HepG2 (cell line): ENCODE measurements around the gene ZNF513. TPM values are rescaled to one million over a fixed set of nuclear protein-coding genes. Genes with fewer than 3 reads are reported as not detected.

ENCODE experiments used
- CC2D1A ChIP-seq: sonication (generic); formaldehyde crosslinking; IDR thresholded peaks from 2 replicates; pipeline ENCODE4 v1.8.1; 2023; ENCODE audit warnings: mild to moderate bottlenecking, missing genetic modification reagents
- FOXO4 ChIP-seq: sonication (generic); formaldehyde crosslinking; conservative IDR thresholded peaks from 2 replicates; pipeline ENCODE4 v1.8.1; 2023; ENCODE audit warnings: missing genetic modification reagents
- HMG20B ChIP-seq: conservative IDR thresholded peaks from 2 replicates; pipeline ENCODE4 v1.6.1; 2016; ENCODE audit warnings: missing genetic modification reagents, missing compliant biosample characterization
- KLF12 ChIP-seq: sonication (generic); formaldehyde crosslinking; IDR thresholded peaks from 2 replicates; pipeline ENCODE4 v1.4.0; 2020; ENCODE audit warnings: missing genetic modification reagents, borderline replicate concordance
- MIER2 ChIP-seq: IDR thresholded peaks from 2 replicates; pipeline ENCODE4 v1.6.1; 2016; ENCODE audit warnings: missing biosample characterization, missing genetic modification reagents
- MTERF4 ChIP-seq: sonication (generic); formaldehyde crosslinking; IDR thresholded peaks from 2 replicates; pipeline ENCODE4 v1.8.0; 2023; ENCODE audit warnings: mild to moderate bottlenecking, missing genetic modification reagents
- PBX2 ChIP-seq: IDR thresholded peaks from 2 replicates; pipeline ENCODE4 v1.6.1; 2016; ENCODE audit warnings: control low read depth
- POGK ChIP-seq: sonication (generic); formaldehyde crosslinking; conservative IDR thresholded peaks from 2 replicates; pipeline ENCODE4 v1.8.0; 2022; ENCODE audit warnings: mild to moderate bottlenecking, moderate library complexity, missing genetic modification reagents
- POLR2AphosphoS2 ChIP-seq: IDR thresholded peaks from 2 replicates; pipeline ENCODE4 v1.6.1; 2011; ENCODE audit warnings: low read depth, low read length, improper control_type of control experiment
- RFX1 ChIP-seq: fragments of 450-650 bp; IDR thresholded peaks from 2 replicates; pipeline ENCODE4 v1.6.1; 2017
- SMARCE1 ChIP-seq: fragments of 450-650 bp; IDR thresholded peaks from 2 replicates; pipeline ENCODE4 v1.6.1; 2017; ENCODE audit warnings: borderline replicate concordance
- SMC3 ChIP-seq: IDR thresholded peaks from 2 replicates; pipeline ENCODE4 v1.6.1; 2011; ENCODE audit warnings: low read length, improper control_type of control experiment
- SNAI1 ChIP-seq: sonication (generic); formaldehyde crosslinking; IDR thresholded peaks from 2 replicates; pipeline ENCODE4 v1.5.0; 2020; ENCODE audit warnings: mild to moderate bottlenecking, missing genetic modification reagents, borderline replicate concordance
- ZNF101 ChIP-seq: sonication (generic); formaldehyde crosslinking; IDR thresholded peaks from 2 replicates; pipeline ENCODE4 v1.4.0; 2020; ENCODE audit warnings: mild to moderate bottlenecking, low read depth, missing genetic modification reagents, borderline replicate concordance
- ZNF556 ChIP-seq: sonication (generic); formaldehyde crosslinking; IDR thresholded peaks from 2 replicates; pipeline ENCODE4 v1.4.0; 2020; ENCODE audit warnings: mild to moderate bottlenecking, missing genetic modification reagents, borderline replicate concordance
- ZNF557 ChIP-seq: sonication (generic); formaldehyde crosslinking; IDR thresholded peaks from 2 replicates; pipeline ENCODE4 v1.4.0; 2020; ENCODE audit warnings: missing genetic modification reagents
- ZNF703 ChIP-seq: sonication (generic); formaldehyde crosslinking; IDR thresholded peaks from 2 replicates; pipeline ENCODE4 v1.5.1; 2020; ENCODE audit warnings: missing genetic modification reagents, mild to moderate bottlenecking, moderate library complexity, borderline replicate concordance
- polyA plus RNA-seq, 8 experiments: library from polyadenylated mRNA; depleted of rRNA in 3 of 8; stranded (reverse) in 7 of 8; unstranded in 1 of 8; fragments of >200 nt; fragmentation: Illumina TruSeq in 4 of 8; extraction: Trizol in 4 of 8; gene quantifications; 2 replicates each; pipeline versions ENCODE4 v1.2.1 to v1.2.3, GENCODE V29; 2011 to 2016; ENCODE audit warnings: low read depth in 4 of 8, missing spikeins in 1 of 8, mixed read lengths in 1 of 8; ENCODE audit not compliant: insufficient read depth in 1 of 8
- total RNA-seq, 5 experiments: library from RNA; depleted of rRNA; stranded (reverse); fragments of >200 nt; fragmentation: Illumina TruSeq; extraction: Trizol; gene quantifications; 2 replicates each; pipeline ENCODE4 v1.2.3, GENCODE V29; 2016; ENCODE audit warnings: low read depth in 1 of 5
- TF ChIP-seq, protein P1 (sequence below): IDR thresholded peaks from 2 replicates; pipeline ENCODE4 v1.6.1; 2018; ENCODE audit warnings: missing genetic modification reagents, mild to moderate bottlenecking, missing compliant biosample characterization
- TF ChIP-seq, protein P2 (sequence below): sonication (generic); formaldehyde crosslinking; IDR thresholded peaks from 2 replicates; pipeline ENCODE4 v1.5.1; 2020; ENCODE audit warnings: missing genetic modification reagents, mild to moderate bottlenecking, borderline replicate concordance

ZNF513 gene
- total and polyA plus RNA-seq, 2 of the 13 experiments (the other 11 are each of a cell fraction or from before 2014, with no cell fraction given) = 4.9 to 6.3 TPM

DNA sequence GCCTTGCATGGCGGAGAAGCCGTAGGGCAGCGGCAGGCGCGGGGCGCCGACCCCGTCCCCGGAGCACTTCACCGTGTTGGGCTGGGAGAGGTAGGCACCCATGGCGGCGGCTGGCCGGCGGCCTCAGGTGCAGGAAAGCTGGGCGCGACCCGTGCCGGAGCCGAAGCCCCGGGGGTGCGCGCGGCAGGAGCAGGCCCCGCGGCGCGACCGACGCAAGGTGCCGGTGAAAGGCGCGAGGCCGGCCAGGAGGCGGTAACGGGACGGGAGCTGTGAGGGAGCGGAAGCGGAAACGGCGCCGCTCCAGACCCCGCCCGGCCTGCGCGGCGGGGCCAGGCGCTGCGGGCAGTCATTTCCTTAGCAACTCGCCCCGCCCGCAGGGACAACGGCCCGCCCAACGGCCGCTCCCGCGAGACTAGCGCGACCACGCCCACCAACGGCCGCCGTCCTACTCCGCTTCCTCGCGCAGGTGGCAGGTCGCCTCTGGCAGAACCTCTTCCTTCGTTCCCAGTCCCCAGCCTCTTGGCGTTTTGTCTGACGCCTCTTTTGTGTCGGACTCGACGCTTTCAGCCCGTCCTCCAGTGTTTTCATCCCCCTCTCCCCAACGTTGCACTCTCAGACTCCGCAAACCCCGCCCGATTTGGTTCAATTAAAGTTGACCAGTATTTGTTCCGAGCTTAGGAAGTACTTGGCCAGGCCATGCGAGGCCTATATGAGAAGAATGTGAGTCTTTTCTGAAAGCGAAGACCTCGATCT is 29.0 kb upstream of the ZNF513 start, which contains the start of gene PPM1G (continued):
- peak; percentile 98 for TF ChIP-seq POGK (CRISPR knock-in tag)
- peak; percentile 83; the same call in 1 of the 2 replicates for TF ChIP-seq MTERF4 (CRISPR knock-in tag)
- TF ChIP-seq, protein P1, sequence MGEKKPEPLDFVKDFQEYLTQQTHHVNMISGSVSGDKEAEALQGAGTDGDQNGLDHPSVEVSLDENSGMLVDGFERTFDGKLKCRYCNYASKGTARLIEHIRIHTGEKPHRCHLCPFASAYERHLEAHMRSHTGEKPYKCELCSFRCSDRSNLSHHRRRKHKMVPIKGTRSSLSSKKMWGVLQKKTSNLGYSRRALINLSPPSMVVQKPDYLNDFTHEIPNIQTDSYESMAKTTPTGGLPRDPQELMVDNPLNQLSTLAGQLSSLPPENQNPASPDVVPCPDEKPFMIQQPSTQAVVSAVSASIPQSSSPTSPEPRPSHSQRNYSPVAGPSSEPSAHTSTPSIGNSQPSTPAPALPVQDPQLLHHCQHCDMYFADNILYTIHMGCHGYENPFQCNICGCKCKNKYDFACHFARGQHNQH = peak; percentile 94
- TF ChIP-seq POLR2AphosphoS2 = 0 out of 2 replicates have a peak, but pooled peaks have one; percentile 53
- peak; percentile 91 for TF ChIP-seq ZNF556 (CRISPR knock-in tag)
- TF ChIP-seq SMARCE1 = no peak
- TF ChIP-seq CC2D1A (CRISPR knock-in tag) = peak; percentile 59; the same call in 1 of the 2 replicates
- no peak for TF ChIP-seq PBX2 (CRISPR knock-in tag)
- no peak for TF ChIP-seq SMC3
- 0 out of 2 replicates have a peak, but pooled peaks have one; percentile 50 for TF ChIP-seq MIER2 (CRISPR knock-in tag)
- TF ChIP-seq ZNF703 (CRISPR knock-in tag) = peak; percentile 23; the same call in 1 of the 2 replicates
- peak; percentile 96 for TF ChIP-seq FOXO4 (CRISPR knock-in tag)
- TF ChIP-seq HMG20B = no peak
- peak; percentile 80 for TF ChIP-seq RFX1
- no peak for TF ChIP-seq ZNF557 (CRISPR knock-in tag)
- peak; percentile 97; the same call in 1 of the 2 replicates for TF ChIP-seq KLF12 (CRISPR knock-in tag)
- TF ChIP-seq ZNF101 (CRISPR knock-in tag) = peak; percentile 82; the same call in 1 of the 2 replicates
- TF ChIP-seq, protein P2, sequence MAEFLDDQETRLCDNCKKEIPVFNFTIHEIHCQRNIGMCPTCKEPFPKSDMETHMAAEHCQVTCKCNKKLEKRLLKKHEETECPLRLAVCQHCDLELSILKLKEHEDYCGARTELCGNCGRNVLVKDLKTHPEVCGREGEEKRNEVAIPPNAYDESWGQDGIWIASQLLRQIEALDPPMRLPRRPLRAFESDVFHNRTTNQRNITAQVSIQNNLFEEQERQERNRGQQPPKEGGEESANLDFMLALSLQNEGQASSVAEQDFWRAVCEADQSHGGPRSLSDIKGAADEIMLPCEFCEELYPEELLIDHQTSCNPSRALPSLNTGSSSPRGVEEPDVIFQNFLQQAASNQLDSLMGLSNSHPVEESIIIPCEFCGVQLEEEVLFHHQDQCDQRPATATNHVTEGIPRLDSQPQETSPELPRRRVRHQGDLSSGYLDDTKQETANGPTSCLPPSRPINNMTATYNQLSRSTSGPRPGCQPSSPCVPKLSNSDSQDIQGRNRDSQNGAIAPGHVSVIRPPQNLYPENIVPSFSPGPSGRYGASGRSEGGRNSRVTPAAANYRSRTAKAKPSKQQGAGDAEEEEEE (CRISPR knock-in tag) = 0 out of 2 replicates have a peak, but pooled peaks have one; percentile 54
- TF ChIP-seq SNAI1 = peak; percentile 88; the same call in 1 of the 2 replicates
